ENCODE measurements around the gene DNPH1. TPM values are rescaled to one million over a fixed set of nuclear protein-coding genes. Genes with fewer than 3 reads are reported as not detected.

The DNPH1 gene
- total and polyA plus RNA-seq, 10 of the 15 experiments (the other 5 are each of a cell fraction or from before 2014, with no cell fraction given) = 7.0 to 136 (median 67.7) TPM

GRCh38 chr6:43269273-43270007 lies 40.2 kb upstream of the DNPH1 start:
- no TSS peak for BruUV-seq (replicated peaks)
- Histone ChIP-seq H4K20me1 (ENCODE audit: control insufficient read depth, insufficient read depth) (no peaks in the 10 kb centered on the region), H3K4me1 (ENCODE audit: control insufficient read depth, insufficient read depth, low read length) (peaks cover 19% of the 10 kb centered on the region), H3K9ac (ENCODE audit: control insufficient read depth, insufficient read depth, low read length) (no peak overlapping the region), H3K4me2 (ENCODE audit: control insufficient read depth, insufficient read depth) (peak overlapping the region; percentile 85), H2AFZ (ENCODE audit: control insufficient read depth, low read depth, low read length) (peak overlapping the region; percentile 69), H3K27ac (ENCODE audit: control insufficient read depth, insufficient read depth) (no peak overlapping the region), H3K4me3 (no peak overlapping the region), H3K36me3 (ENCODE audit: control insufficient read depth in 2 of 2, insufficient read depth in 2 of 2, low read length in 1 of 2) (no peaks in the 10 kb centered on the region), H3K27me3 (replicated peaks in 1 of 2; ENCODE audit: control insufficient read depth in 2 of 2, insufficient read depth in 2 of 2, low read length in 1 of 2) (no peaks in the 10 kb centered on the region), H3K9me3 (replicated peaks; ENCODE audit: control insufficient read depth, insufficient read depth, low read length) (no peaks in the 10 kb centered on the region), H3K79me2 (ENCODE audit: control insufficient read depth, insufficient read depth, low read length) (no peaks in the 10 kb centered on the region)
- peak; percentile 52 for ATAC-seq
- in situ Hi-C loops (cut with MboI) (no loop called here), intact Hi-C loops (cut with micrococcal nuclease; ENCODE audit: unreplicated experiment) (no loop called here)
- POLR2A ChIA-PET = interaction anchor here (1.1 to 1.3 kb wide), 2 partner anchors 70 to 114 kb away, joined by 5 to 6 read pairs; no protein-coding TSS in a partner anchor
- CTCF ChIA-PET = interaction anchor here (0.9 to 3.2 kb wide), 9 partner anchors 44 to 237 kb away, joined by 3 to 15 read pairs (median 5); no protein-coding TSS in a partner anchor
- DNase-seq (ENCODE audit: low read depth, low spot score) = no peak
- FAIRE-seq = no peak
- WGBS (ENCODE audit: insufficient coverage, insufficient replicate concordance, low lambda C conversion rate, missing lambda C conversion rate) = 14% methylated on average over 32 of the region's 44 CpGs
- TF ChIP-seq ESRRA (IDR thresholded peaks at IDR 0.05; ENCODE audit: low read length) (no peak), RUNX3 (IDR thresholded peaks at IDR 0.05; ENCODE audit: low read length) (no peak), MAX (IDR thresholded peaks at IDR 0.05; ENCODE audit: low read depth, low read length) (no peak), NR2F1 (conservative IDR thresholded peaks at IDR 0.05) (no peak), POLR2AphosphoS2 (IDR thresholded peaks at IDR 0.05; ENCODE audit: low read depth, low read length) (no peak), ZNF274 (IDR thresholded peaks at IDR 0.05; ENCODE audit: insufficient read depth, insufficient read length) (no peak), ELK1 (IDR thresholded peaks at IDR 0.05; ENCODE audit: low read depth, low read length) (no peak), KAT2A (conservative IDR thresholded peaks at IDR 0.05; ENCODE audit: control insufficient read depth, low read depth, low read length) (no peak), GABPA (IDR thresholded peaks at IDR 0.05; ENCODE audit: low read depth) (no peak), IKZF1 (conservative IDR thresholded peaks at IDR 0.05) (0 out of 2 replicates have a peak, but pooled peaks have one; percentile 23), RCOR1 (conservative IDR thresholded peaks at IDR 0.05; ENCODE audit: low read depth, low read length) (no peak), SMARCA5 (IDR thresholded peaks at IDR 0.05) (peak; percentile 60; the same call in 1 of the 2 replicates), MYC (IDR thresholded peaks at IDR 0.05; ENCODE audit: insufficient read depth, insufficient read length, insufficient replicate concordance, low read length, severe bottlenecking) (no peak), BMI1 (IDR thresholded peaks at IDR 0.05; ENCODE audit: borderline replicate concordance) (no peak), MXI1 (IDR thresholded peaks at IDR 0.05; ENCODE audit: low read depth, low read length) (no peak), JUNB (IDR thresholded peaks at IDR 0.05) (no peak), GATAD2B (conservative IDR thresholded peaks at IDR 0.05; ENCODE audit: low read depth) (0 out of 2 replicates have a peak, but pooled peaks have one; percentile 17), RAD21 (IDR thresholded peaks at IDR 0.05; ENCODE audit: insufficient read depth, low read depth, low read length) (no peak), TCF3 (IDR thresholded peaks at IDR 0.05; ENCODE audit: borderline replicate concordance, insufficient read depth, low read depth, low read length) (no peak), MTA2 (IDR thresholded peaks at IDR 0.05; ENCODE audit: low read depth) (no peak), POLR2A (IDR thresholded peaks at IDR 0.05; ENCODE audit: low read depth, low read length) (no peak)
- RAD21 ChIA-PET (ENCODE audit: unreplicated experiment) = interaction anchor here (1.0 to 2.1 kb wide), 7 partner anchors 65 to 240 kb away, joined by 3 to 9 read pairs (median 3); partner anchors contain the start of gene ZNF318
- SMC1A ChIA-PET (ENCODE audit: uncharacterized antibody, unreplicated experiment) = interaction anchor here (0.7 to 2.5 kb wide), 14 partner anchors 7 to 304 kb away, joined by 3 to 10 read pairs (median 4); partner anchors contain the start of gene CRIP3
